ENCODE measurements around the gene KAZN.

The KAZN gene

GRCh38 chr1:14853518-14853917, 255.0 kb downstream of the KAZN start:
- DNase-seq (ENCODE audit: low read depth in 2 of 2): no peak

DNA sequence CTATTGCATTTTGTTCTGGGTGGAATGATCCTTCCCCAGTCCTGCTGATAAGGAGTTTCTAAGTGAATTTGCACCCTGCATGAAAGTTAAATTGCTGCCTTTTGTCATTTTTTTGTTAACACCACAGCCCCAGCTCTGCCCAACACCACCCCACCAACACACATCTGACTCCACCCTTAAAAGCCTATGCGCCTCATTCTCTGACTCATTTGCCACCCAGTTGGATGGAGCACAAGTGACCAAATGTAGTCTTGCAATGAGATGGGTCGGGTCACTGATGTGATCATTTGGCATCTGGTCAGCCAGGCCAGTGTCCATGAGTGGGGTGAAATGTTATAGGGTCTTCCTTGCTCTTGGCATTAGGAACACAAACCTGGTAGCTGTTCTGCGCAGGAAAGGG, 256.8 kb downstream of the KAZN start:
- no peak for DNase-seq (ENCODE audit: low read depth in 2 of 2)

- no peak for DNase-seq (ENCODE audit: low read depth in 2 of 2)
Observed at GRCh38 chr1:14855801-14856200, 257.3 kb downstream of the KAZN start.

GRCh38 chr1:14857436-14858195, 259.1 kb downstream of the KAZN start:
- no peak for DNase-seq (ENCODE audit: low read depth in 2 of 2)

- no peak for DNase-seq (ENCODE audit: low read depth in 2 of 2)
Observed at GRCh38 chr1:14862114-14862771, 263.8 kb downstream of the KAZN start.

DNA sequence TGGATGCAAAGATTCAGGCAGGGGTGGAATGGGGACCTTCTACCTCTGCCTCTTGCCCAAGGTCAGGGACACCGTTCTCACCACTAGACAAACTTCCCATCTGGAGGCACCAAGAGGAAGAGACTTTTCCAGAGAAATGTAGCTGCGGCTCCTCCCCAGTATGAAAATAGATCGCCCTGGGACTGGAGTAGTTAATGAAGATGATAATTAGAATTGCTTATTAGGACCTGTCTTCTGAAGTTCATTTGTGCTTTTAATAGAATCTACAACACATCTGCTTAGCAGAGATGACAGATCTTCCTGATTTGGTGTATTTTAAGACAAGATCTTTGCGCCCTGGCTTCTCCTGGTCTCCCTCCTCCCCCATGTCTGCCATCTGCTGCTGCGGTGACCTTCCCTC, 266.6 kb downstream of the KAZN start:
- DNase-seq (ENCODE audit: low read depth in 2 of 2): no peak

GRCh38 chr1:14866911-14867612, 268.6 kb downstream of the KAZN start:
- no peak for DNase-seq (ENCODE audit: low read depth in 2 of 2)

DNA sequence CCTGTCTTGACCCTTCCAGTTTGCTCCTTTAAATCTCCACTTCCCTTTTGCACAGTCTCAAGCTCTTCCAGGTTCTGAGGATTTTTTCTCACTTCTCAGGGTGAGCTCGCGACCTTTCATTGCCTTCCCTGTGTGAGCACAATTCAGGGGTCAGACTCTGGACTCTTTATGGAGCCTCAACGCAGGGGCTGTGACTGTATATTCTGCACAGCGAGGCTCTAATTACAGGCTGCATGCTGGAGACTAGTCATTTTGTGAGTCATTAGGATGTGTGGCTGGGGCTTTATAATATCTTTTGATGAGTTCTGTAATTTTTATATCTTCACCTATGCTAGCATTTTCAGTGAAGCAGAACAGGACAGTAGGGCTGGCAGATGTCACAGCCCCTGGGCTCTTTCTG, 270.7 kb downstream of the KAZN start:
- DNase-seq (ENCODE audit: low read depth in 2 of 2): no peak

- DNase-seq (ENCODE audit: low read depth in 2 of 2): no peak
Observed at GRCh38 chr1:14871218-14871970, 272.9 kb downstream of the KAZN start.

GRCh38 chr1:14872762-14873161, 274.3 kb downstream of the KAZN start:
- DNase-seq (ENCODE audit: low read depth in 2 of 2): no peak

GRCh38 chr1:14873677-14874076, 275.2 kb downstream of the KAZN start:
- no peak for DNase-seq (ENCODE audit: low read depth in 2 of 2)

DNA sequence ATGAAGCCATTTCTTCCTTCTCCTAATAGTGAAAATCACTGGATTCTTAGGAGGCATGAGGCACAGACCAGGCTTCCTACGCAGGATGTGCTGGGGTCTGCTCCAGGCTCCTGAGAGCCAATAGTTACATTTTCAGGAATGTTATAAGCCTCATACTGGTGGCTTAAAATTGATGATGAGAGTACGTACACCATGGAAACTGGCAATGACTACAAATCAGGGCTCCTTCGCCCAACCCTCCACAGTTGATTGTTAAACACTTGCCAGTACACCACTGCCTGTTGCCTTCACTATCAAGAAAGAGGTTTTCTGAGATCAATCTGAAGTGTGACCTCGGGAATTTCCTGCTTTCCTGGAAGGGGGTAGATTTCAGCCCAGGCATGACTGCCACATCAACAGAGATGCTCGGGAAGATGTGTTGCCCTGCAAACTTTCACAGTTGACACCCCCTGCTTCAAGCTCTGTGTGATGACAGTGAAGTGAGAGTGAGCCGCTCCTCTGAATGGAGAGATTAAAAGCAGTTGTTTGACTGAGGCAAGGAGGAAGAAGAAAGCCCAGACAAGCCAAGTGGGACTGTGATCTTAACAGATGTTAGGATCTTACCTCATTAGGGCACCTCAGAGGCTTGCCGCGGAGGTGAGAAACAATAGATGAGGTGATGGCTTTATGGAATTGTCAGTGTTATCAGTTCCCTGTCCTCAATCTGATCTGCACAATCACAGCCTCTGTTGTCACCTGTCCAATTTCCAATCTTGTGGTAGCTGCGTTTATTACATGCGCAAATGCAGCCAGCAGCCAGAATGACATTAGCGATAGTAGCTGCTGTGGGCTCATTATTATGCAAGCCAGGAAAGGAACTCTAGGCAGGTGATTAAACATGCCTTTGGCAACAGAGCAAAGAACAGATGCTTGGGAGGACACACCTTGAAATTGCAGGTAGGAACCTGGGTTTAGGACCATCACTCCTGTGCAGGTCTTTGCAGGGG, 277.3 kb downstream of the KAZN start:
- DNase-seq (ENCODE audit: low read depth in 2 of 2): no peak

GRCh38 chr1:14876747-14877146, 278.3 kb downstream of the KAZN start:
- no peak for DNase-seq (ENCODE audit: low read depth in 2 of 2)

GRCh38 chr1:14877224-14877623, 278.7 kb downstream of the KAZN start:
- no peak for DNase-seq (ENCODE audit: low read depth in 2 of 2)

- no peak for DNase-seq (ENCODE audit: low read depth in 2 of 2)
Observed at GRCh38 chr1:14878124-14878523, 279.6 kb downstream of the KAZN start.

DNA sequence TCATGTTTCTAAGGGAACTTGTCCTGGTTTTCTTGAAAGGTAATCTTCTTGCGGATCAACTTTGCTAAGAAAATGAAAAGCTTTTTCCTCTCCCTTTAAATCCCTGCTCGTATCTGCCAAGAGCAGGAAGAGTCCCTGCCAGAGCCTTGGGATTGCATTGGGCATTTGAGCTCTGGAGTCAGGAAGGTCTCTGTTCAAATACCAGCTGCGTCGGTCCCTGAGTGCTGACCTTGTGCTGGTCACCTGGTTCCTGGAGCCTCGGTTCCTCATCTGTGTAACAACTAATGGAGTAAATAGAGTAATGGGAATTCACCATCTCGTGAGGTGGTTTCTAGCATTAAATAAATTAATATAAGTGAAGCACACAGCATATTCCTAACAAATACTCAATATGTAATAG, 280.5 kb downstream of the KAZN start:
- DNase-seq (ENCODE audit: low read depth in 2 of 2): no peak

- DNase-seq (ENCODE audit: low read depth in 2 of 2): no peak
Observed at GRCh38 chr1:14880456-14881316, 282.2 kb downstream of the KAZN start.

GRCh38 chr1:14881775-14882672, 283.5 kb downstream of the KAZN start:
- DNase-seq (ENCODE audit: low read depth in 2 of 2): no peak

DNA sequence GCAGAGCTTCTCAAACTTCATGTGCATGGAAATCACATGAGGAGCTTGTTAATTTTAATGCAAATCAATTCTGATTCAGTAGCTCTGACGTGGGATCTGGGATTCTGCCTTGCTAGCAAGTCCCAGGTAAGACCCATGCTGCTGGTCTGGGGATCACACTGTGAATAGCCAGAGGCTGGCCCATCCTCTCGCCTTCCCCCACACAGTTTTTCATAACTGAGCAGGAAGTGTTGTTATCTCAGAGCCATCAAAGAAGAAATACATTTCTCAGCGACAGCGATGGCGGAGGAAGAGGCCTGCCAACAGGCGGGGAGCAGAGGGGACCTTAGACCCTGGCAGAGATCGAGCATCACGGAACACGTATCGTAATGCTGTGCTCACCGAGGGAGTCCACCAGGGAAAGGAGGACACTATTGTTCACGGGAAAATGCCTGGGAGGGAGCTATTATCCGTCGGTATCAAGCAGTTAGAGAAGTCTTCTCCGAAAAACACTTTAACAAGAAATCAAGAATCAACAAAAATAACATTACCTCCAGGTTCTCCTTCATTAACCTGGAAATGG, 286.2 kb downstream of the KAZN start:
- DNase-seq (ENCODE audit: low read depth in 2 of 2): no peak
